GM21515 (cell line): ENCODE results near the gene SRSF2.
"Not testable (repeated sequence)": the region's sequence is repeated elsewhere in the genome, so short reads cannot be mapped to it uniquely, and the experiment has no call there.

Source experiments
- ATAC-seq: cut with Tn5 transposase; IDR thresholded peaks from one replicate; pipeline ENCODE4 v1.9.1; 2021; ENCODE audit not compliant: unreplicated experiment

SRSF2 gene, protein sequence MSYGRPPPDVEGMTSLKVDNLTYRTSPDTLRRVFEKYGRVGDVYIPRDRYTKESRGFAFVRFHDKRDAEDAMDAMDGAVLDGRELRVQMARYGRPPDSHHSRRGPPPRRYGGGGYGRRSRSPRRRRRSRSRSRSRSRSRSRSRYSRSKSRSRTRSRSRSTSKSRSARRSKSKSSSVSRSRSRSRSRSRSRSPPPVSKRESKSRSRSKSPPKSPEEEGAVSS

DNA sequence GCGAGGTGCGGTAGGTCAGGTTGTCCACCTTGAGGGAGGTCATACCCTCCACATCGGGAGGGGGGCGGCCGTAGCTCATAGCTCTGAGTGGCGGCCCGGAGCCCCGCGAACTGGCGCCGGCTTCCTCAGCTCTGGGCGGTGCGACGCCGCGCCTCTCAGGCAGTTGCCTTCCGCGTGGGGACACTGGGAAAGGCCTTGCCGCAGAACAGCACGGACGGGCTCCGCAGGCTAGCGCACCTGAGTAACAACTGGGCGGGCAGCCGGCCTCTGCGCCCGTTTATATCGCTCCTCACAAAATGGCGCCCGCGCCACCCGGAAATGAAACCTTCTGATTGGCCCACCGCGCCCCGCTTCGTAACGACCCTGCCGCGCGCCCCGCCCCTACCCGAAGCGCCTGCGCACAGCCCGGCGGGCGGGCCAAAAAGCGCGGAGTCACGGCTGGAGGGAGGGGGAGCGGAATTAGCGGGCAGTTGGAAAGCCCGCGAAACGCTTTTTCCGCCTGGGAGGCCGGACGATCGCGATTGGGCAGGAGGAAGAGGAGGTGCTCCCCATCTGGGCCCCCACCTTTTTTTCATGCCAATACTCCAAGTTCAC is at the start of gene SRSF2:
TSS of gene SRSF2 (minus strand) at position 250 of the 594 bp plus-strand sequence. CDS start at position 79, 171 bp downstream.
- ATAC-seq = peak; percentile 57

DNA sequence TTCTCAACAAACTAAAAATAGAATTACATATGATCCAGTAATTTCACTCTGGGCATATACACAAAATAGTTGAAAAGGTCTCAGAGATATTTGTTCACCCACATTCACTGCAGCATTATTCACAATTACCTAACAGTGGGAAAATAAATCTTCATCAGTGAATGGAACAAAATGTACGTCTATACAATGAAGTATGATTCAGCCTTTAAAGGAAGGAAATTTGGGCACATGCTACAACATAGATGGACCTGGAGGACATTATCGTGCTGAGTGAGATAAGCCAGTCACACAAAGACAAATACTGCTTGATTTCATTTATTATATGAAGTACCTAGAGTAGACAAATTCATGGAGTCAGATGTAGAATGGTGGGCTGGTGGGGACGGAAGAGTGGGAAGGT is 47.8 kb upstream of the SRSF2 start:
- no peak for ATAC-seq

DNA sequence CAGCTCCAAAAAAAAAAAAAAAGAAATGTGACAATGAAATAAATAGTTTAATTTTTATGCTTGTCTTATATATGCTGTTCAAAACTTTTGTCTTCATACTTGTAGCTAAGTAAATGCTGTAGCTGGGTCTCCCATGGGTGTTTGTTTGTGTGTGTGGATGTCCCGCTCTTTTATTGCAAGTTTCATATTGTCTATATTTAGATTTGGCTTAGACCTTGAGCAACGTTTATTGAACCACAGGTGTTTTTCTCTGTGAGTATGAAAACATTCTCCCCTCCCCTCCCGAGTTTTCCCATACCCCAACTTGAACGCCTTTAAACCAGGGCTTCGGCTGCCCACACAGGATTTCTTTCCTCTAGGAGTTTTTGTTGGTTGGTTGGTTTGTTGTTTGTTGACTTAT is 46.0 kb upstream of the SRSF2 start:
- ATAC-seq = no peak

DNA sequence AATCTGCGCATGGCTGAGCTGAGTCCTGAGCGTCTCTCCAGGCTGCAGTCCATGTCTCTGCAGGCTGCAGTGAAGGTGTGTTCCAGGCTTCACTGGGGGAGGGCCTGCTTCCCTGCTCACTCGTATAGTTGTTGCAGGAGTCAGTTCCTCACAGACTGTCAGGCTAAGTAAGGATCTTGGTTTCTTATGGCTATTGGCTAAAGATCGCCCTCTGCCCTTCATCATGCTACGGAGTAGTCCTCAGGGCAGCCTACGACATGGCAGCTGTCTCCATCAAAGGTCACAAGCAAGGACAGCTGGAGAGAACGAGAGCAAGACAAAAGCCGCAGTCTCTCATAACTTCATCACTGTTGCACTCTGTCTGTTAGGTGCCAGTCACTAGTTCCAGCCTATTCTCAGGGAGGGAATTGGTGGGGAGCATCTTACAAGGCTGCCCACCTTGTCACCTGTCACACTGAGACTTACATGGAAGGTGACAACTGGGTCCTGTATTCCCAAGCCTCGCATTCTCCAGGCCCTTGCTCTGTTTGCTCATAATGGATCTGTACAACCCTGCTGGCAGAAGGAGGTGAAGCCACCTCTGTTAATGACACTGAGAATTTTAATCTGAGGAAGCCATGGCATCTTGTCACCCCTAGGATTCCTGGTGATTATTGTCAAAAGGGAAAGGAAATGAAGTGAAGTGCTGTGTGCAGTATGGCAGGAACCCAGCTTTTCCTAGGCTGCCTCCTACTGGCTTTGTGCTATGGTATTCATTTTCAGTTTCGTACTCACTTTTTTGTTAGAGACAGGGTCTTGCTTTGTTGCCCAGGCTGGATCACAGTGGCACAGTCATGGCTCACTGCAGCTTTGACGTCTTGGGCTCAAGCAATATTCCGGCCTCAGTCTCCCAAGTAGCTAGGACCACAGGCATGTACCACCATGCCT is 44.2 kb upstream of the SRSF2 start:
- no peak for ATAC-seq

DNA sequence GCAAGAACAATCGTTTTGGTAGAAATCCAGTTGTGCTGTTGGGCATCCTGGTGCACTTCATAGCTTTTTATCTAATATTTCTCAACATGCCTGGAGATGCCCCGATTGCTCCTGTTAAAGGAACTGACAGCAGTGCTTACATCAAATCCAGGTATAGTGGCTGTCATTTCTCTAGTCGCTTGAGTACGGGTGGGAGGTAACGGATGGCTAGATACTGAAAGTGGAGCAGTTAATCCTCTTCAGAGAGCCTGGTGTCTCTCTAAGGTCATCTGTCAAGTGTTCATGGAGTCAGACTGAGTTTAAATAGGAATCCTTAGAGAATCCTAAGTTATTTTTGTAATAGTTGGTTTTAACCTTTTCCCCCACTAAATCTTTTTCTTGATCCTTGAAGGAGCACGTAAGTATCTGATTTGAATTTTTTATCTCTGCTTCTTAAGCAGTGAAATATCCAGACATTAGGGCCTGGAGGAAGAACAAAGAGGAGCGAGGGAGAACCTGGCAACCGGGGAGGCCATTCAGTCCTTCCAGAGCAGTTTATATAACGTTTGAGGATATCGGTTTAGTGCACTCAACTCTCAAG is 38.0 kb upstream of the SRSF2 start:
- ATAC-seq = no peak

DNA sequence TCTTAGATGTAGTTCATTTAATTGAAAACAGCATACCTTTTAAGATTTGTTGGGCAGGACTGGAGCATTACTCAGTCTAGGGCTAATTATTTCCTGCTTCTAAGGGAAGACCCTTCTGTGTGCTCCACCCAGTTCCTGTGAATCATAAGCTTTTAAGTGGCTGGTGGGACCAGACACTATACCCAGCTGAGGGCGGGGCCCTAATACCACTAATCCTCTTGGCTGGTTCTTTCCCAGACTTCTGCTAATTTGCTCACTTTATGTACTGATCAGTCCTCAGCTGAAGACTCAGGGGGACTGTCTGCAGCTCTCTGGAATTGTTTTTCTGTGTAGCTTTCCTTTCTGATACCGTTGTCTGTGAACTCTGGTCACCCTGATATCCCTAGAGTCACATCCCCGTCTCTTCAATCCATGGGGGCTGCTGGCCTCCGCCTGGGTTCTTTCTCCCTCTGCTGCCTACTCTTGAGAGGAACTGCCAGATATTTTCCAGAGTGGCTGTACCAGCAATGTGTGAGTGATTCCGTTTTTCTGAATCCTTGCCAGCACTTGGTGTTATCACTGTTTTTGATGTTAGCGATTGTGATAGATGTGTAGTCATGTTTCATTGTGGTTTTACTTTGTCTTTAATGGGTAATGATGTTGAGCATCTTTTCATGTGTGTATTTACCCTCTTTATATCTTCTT is 35.9 kb upstream of the SRSF2 start:
- ATAC-seq = no peak

DNA sequence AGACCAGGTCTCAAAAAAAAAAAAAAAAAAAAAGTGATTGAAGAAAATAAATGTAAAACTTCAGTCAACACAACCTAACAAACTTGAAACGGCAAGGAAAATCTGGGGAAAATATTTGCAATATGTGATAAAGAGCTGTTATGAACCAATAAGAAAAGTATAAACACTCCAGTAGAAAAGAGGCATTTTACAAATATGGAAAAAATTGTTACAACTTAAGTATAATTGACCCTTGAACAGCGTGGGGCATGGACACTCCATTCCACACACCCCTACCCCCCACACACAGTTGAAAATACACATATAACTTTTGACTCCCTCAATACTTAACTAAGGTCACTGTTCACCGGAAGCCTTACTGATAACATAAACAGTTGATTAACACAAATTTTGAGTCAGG is 21.4 kb upstream of the SRSF2 start:
- ATAC-seq = no peak

DNA sequence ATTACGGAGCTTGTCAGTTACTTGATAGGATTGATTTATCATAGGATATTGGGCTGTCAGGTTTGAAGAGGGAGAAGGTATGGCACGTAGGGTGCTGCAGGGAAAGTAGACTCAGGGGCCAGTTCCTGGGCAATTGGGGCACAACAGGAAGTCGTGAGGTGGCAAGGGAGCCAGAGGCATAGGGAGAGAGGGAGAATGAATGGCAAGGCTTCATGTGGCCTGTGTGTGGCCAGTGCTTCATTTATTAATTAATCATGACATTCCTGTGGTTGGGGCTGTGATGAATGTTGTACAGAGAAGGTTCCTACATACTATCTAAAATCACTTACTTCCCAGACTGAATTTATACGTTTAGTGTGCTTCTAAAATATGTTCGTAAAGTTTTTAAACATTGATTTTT is 20.1 kb upstream of the SRSF2 start:
- no peak for ATAC-seq

DNA sequence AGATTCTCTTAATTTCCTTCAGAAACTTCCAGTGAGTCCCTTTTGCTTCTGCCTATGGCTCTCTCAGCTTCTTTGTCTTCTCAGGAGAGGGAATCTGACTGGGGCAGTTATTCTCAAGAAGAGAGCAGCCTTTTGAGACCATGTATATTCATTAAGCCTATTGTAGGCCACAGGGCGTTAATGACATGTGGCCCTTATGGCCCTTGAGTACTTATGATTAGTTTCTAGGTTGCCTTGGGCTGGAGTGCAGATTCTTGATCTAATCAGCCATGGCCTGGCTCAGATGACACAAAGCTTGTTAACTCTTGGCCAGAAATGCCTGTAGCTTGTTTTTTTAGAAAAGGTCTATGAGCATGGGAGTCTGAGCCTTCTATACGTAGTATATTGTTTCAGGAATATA is 18.2 kb upstream of the SRSF2 start:
- ATAC-seq = no peak

DNA sequence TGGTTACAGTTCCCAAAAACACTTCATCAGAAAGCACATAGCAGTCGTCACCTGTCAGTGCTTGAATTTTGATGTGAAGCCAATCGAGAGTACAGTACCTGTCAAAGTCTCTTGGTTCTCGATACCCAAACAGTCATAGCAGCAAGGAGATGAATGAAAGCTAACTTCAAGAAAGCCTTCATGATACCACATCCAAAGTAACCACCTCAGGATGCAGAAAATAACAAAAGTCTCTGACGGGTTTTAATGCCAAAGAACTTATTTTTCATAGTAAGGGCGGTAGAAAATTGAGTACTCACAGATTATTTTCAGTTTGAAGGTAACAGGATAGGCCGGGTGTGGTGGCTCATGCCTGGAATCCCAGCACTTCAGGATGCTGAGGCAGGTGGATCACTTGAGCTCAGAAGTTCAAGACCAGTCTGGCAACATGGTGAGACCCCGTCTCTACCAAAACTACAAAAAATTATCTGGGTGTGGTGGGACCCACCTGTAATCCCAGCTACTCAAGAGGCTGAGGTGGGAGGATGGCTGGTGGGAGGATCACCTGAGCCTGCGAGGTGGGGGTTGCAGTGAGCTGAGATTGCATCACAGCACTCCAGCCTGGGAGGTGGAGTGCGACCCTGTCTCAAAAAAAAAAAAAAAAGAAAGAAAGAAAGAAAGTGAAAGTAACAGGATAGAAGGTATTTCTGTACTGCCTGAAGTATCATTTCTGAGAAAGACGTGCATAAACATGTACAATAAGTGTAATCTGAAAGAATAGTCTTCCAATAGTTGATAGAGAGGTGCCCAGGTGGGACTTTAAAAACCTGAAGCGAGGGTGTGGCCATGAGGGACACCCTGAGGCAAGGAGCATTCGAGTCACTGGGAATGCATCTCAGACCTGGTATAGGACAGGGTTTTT is 16.2 kb upstream of the SRSF2 start:
- ATAC-seq = no peak

DNA sequence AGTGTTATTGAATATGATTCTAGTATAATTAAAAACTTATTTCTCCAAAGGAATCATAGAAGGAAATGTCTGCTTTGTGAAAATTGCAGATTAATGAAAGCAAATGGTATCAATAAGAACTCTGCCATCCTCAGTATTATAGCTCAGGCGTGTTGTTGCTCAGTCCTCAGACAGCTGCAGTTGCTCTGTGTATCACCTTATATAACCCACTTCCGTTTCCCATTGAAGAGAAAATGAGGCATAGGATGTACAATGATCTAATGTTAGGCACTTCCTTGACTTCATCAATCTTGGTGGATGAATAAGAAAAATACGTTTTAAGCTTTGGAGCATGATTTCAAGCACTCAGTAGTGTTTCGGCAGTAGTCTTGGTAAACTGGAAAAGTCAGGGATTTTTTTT is 14.9 kb upstream of the SRSF2 start:
- no peak for ATAC-seq

DNA sequence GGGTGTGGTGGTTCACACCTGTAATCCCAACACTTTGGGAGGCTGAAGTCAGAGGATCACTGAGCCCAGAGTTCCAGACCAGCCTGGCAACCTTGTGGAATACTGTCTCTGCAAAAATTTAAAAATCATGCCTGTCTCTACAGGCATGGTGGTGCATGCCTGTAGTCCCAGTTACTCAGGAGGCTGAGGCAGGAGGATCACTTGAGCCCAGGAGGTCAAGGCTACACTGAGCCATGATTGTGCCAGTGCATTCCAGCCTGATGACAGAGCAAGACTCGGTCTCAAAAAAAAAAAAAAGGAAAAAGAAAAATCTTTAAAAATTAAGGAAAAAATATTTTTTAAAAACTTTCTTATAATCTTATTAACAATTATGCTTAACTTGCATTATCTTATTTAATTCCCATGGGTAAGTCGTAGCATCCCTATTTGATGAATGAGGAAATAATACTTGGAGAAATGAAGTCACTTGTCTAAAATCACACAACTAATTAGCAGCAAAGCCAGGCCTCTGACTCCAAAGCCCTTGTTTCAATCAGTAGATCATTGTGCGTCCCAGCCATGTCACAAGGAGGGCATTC is 14.4 kb upstream of the SRSF2 start:
- no peak for ATAC-seq

DNA sequence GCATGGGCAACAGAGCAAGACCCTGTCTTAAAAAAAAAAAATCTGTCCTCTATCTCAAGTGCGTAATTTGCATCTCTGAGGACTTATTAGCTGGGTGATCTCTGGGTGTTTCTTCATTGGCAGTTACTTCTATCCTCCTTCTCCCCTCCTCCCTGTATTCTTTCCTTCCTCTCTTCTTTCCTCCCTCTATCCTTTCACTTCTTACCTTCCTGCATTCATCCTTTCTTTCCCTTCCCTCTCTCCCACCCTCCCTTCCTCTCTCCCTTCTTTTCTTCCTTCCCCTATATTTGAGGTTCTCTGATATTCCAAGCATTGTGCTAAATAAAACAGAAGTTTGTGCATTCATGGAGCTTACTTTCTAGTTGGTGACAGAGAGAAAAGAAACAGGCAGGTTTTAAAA is 11.5 kb upstream of the SRSF2 start:
- ATAC-seq = no peak

DNA sequence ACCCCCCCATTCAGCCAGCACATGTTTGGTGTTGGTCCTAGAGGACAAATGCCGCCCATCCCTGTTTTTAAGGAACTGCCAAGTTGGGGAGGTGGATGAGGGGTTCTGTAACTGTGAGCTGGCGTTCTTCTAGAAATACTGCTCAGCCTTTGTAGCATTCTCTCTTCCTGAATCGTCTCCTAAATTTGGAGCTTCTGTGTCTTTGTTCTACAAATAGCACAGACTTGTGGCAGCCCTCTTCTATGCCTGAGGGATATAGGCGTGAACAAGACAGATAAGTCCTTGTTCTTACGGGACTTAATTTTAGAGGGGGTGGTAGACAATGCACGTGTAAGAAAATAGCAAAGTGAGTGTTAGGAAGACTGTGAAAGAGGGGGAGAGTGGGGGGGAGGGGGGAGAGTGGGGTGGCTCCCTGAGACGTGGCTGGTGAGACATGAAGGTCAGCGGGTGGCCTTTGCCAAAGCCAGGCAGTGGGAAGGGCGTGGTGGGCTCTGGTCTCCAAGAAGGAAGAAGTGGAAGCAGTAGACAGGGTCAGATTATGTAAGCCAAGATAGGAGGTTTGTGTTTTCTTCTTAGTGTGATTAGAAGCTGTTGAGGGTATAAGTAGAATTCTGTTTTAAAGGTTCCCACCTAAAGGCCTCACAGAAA is 10.7 kb upstream of the SRSF2 start:
- ATAC-seq = no peak

DNA sequence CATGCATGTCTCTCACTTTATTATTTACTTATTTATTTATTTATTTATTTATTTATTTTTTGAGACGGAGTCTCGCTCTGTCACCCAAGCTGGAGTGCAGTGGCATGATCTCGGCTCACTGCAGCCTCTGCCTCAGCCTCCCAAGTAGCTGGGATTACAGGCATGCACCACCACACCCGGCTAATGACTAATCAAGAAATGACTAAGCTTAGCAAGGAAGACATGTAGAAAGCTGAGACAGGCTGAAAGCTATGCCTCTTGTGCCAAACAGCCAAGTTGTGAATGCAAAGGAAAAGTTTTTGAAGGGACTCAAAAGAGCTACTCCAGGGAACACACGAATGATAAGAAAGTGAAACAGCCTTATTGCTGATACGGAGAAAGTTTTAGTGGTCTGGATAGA is 8.7 kb upstream of the SRSF2 start:
- ATAC-seq = not testable (repeated sequence)

DNA sequence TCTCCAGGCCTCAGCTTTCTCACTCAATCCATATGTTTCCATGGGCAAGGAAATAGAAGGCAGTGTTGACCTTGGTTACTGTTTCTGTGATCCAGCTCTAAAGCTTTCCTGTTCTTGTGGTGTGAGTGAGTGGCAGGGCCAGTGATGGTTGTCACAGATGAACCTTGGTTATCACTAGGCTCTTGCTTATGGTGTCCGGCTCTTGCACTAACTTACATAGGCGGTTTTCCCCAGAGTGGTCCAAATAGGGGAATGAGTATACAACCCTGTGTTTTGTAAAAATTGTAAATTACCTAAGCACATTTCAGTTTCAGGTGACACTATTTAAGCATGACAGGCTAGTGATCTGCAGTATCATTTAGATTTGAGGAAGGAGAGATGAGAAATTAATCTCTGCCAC is 7.6 kb upstream of the SRSF2 start:
- no peak for ATAC-seq

DNA sequence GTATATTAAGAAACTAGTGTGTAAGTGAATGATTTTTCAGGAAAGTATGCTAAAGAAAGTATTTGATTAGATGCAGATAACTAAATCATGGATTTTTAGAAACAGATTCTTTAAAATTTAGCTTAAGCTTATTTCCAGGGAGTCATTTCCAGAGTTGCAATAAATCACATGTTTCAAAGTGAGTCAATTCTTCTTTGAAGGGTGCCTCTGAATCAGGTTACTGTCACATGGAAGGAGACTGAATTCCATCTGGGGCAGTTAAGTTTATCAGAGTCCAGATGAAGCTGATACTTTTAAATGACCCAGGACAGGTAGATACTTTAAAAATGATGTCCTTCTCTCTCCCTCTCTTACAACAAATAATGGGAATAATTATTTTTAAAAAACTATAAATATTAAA is 5.8 kb upstream of the SRSF2 start:
- ATAC-seq = no peak

DNA sequence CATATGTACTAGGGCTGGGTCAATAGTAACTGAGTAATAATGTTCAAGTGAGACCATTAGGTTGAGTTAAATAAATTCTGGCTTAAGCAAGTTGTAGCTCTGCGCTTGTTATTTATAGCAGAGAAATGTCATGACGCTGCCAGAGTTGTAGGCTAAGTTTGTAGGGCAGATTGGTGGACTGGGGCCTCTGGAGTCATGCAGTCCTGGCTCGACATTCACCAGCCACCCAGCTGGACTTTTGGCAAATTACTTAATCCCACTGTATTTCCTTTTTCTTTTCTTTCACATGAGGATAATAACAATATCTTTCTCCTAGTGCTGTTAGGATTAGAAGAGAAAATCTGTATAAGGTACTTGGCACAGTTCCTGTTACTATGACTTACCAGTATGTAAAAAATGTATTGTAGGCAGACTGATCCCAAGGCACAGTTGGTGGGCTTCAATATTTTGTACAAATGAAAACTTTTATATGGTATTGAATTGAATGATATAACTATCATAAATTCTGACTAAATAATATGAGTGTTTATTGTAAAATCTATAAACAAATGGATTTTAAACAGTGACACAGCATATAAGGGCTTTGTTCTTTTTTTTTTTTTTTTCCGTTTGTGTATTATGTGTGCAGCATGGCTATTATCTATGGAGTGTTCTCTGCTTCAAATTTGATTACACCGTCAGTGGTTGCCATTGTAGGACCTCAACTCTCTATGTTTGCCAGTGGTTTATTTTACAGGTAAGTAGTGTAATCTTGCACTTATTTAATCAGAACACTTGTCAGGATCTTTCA is 3.4 kb upstream of the SRSF2 start:
- ATAC-seq = no peak
